A549 (cell line): ENCODE data around the gene TXNDC9. TPM values are rescaled to one million over a fixed set of nuclear protein-coding genes. Genes with fewer than 3 reads are reported as not detected.
A peak's percentile ranks its signal among the peaks of the same experiment; 100 is the strongest.

ENCODE experiments used
- BHLHE40 ChIP-seq: IDR thresholded peaks from 2 replicates; pipeline ENCODE4 v1.6.1; 2012; ENCODE audit warnings: low read depth, low read length, inconsistent platforms
- CBX2 ChIP-seq: fragments of 200-600 bp; sonication (generic); IDR thresholded peaks from 2 replicates; pipeline ENCODE4 v1.6.1; 2016; ENCODE audit warnings: low read depth, mild to moderate bottlenecking, borderline replicate concordance
- CBX8 ChIP-seq: fragments of 200-600 bp; sonication (generic); IDR thresholded peaks from 2 replicates; pipeline ENCODE4 v1.6.1; 2016
- CHD4 ChIP-seq: fragments of 200-600 bp; sonication (generic); IDR thresholded peaks from 2 replicates; pipeline ENCODE4 v1.6.1; 2016; ENCODE audit warnings: antibody characterized with exemption, mild to moderate bottlenecking, borderline replicate concordance
- EHF ChIP-seq: fragments of 250-450 bp; sonication (Bioruptor Pico); IDR thresholded peaks from 2 replicates; pipeline ENCODE4 v1.5.0; 2020; ENCODE audit warnings: mild to moderate bottlenecking
- EHMT2 ChIP-seq: fragments of 200-600 bp; sonication (generic); IDR thresholded peaks from 2 replicates; pipeline ENCODE4 v1.6.1; 2016; ENCODE audit warnings: antibody characterized with exemption, low read depth, mild to moderate bottlenecking, moderate library complexity
- EP300 ChIP-seq, 2 experiments: fragments of >200 bp; sonication (Bioruptor Twin); formaldehyde crosslinking; IDR thresholded peaks; 2 replicates in 1 of 2; 3 replicates in 1 of 2; pipeline ENCODE4 v1.6.1; 2016 to 2017
- ESRRA ChIP-seq: fragments of 150-350 bp; IDR thresholded peaks from 2 replicates; pipeline ENCODE4 v1.6.1; 2014; ENCODE audit warnings: mild to moderate bottlenecking, low read length, borderline replicate concordance
- FOSB ChIP-seq: fragments of 250-450 bp; sonication (Bioruptor Pico); IDR thresholded peaks from 2 replicates; pipeline ENCODE4 v1.5.0; 2020; ENCODE audit warnings: mild to moderate bottlenecking, moderate library complexity
- FOSL2 ChIP-seq, 2 experiments: fragments of 450-650 bp in 1 of 2; fragments of >200 bp in 1 of 2; sonication (Bioruptor Twin) in 1 of 2; formaldehyde crosslinking; IDR thresholded peaks; 2 replicates each; pipeline versions ENCODE4 v1.5.0 to v1.6.1; 2016 to 2020; ENCODE audit warnings: mild to moderate bottlenecking in 1 of 2, moderate library complexity in 1 of 2
- FOXS1 ChIP-seq: fragments of 250-450 bp; sonication (Bioruptor Pico); IDR thresholded peaks from 2 replicates; pipeline ENCODE4 v1.5.0; 2020; ENCODE audit warnings: mild to moderate bottlenecking, moderate library complexity
- HOXB13 ChIP-seq: fragments of 250-450 bp; sonication (Bioruptor Pico); IDR thresholded peaks from 2 replicates; pipeline ENCODE4 v1.5.0; 2020; ENCODE audit warnings: low read depth, mild to moderate bottlenecking, moderate library complexity
- HOXB5 ChIP-seq: fragments of 250-450 bp; sonication (Bioruptor Pico); IDR thresholded peaks from 2 replicates; pipeline ENCODE4 v1.5.0; 2020; ENCODE audit warnings: mild to moderate bottlenecking, moderate library complexity
- JUNB ChIP-seq: fragments of >200 bp; sonication (Bioruptor Twin); formaldehyde crosslinking; IDR thresholded peaks from 2 replicates; pipeline ENCODE4 v1.6.1; 2016
- KDM1A ChIP-seq: fragments of 200-600 bp; sonication (generic); IDR thresholded peaks from 2 replicates; pipeline ENCODE4 v1.6.1; 2016; ENCODE audit warnings: low read depth, mild to moderate bottlenecking
- KDM5A ChIP-seq: fragments of 200-600 bp; sonication (generic); IDR thresholded peaks from 2 replicates; pipeline ENCODE4 v1.6.1; 2016; ENCODE audit warnings: antibody characterized with exemption, mild to moderate bottlenecking
- MAFK ChIP-seq: fragments of 450-650 bp; IDR thresholded peaks from 2 replicates; pipeline ENCODE4 v1.6.1; 2014; ENCODE audit not compliant: partially characterized antibody
- MYC ChIP-seq: IDR thresholded peaks from 2 replicates; pipeline ENCODE4 v1.6.1; 2012; ENCODE audit warnings: mild to moderate bottlenecking, inconsistent platforms, low read length, improper control_type of control experiment, borderline replicate concordance
- NFE2L2 ChIP-seq: fragments of 150-350 bp; conservative IDR thresholded peaks from 2 replicates; pipeline ENCODE4 v1.6.1; 2014; ENCODE audit warnings: low read length
- NR3C1 ChIP-seq: fragments of >200 bp; sonication (Bioruptor Twin); formaldehyde crosslinking; IDR thresholded peaks from 3 replicates; pipeline ENCODE4 v1.6.1; 2017
- PHF8 ChIP-seq: fragments of 200-600 bp; sonication (generic); IDR thresholded peaks from 2 replicates; pipeline ENCODE4 v1.6.1; 2016; ENCODE audit warnings: low read depth, mild to moderate bottlenecking, antibody characterized with exemption, moderate library complexity, borderline replicate concordance
- RAD21 ChIP-seq, 2 experiments: fragments of >200 bp in 1 of 2; sonication (Bioruptor Twin) in 1 of 2; formaldehyde crosslinking in 1 of 2; IDR thresholded peaks in 1 of 2; conservative IDR thresholded peaks in 1 of 2; 2 replicates in 1 of 2; 3 replicates in 1 of 2; pipeline ENCODE4 v1.6.1; 2012 to 2018; ENCODE audit warnings: inconsistent platforms in 1 of 2
- RFX5 ChIP-seq: fragments of 450-650 bp; IDR thresholded peaks from 2 replicates; pipeline ENCODE4 v1.7.1; 2014; ENCODE audit warnings: antibody characterized with exemption, mild to moderate bottlenecking, moderate library complexity
- RNF2 ChIP-seq: fragments of 200-600 bp; sonication (generic); IDR thresholded peaks from 2 replicates; pipeline ENCODE4 v1.6.1; 2016; ENCODE audit warnings: low read depth, mild to moderate bottlenecking, antibody characterized with exemption, moderate library complexity, borderline replicate concordance
- SREBF2 ChIP-seq: fragments of 450-650 bp; IDR thresholded peaks from 2 replicates; pipeline ENCODE4 v1.6.1; 2014; ENCODE audit warnings: mild to moderate bottlenecking, moderate library complexity
- TP53 ChIP-seq: fragments of 250-450 bp; sonication (Bioruptor Pico); IDR thresholded peaks from 2 replicates; pipeline ENCODE4 v1.5.0; 2021; ENCODE audit warnings: mild to moderate bottlenecking, moderate library complexity
- ZC3H11A ChIP-seq: fragments of 450-650 bp; IDR thresholded peaks from 2 replicates; pipeline ENCODE4 v1.6.1; 2014; ENCODE audit warnings: antibody characterized with exemption, mild to moderate bottlenecking
- ZNF302 ChIP-seq: fragments of 250-450 bp; sonication (Bioruptor Pico); IDR thresholded peaks from 2 replicates; pipeline ENCODE4 v1.9.0; 2021; ENCODE audit warnings: inconsistent platforms, mild to moderate bottlenecking, moderate library complexity
- ZSCAN20 ChIP-seq: fragments of 250-450 bp; sonication (Bioruptor Pico); IDR thresholded peaks from 2 replicates; pipeline ENCODE4 v1.8.0; 2022; ENCODE audit warnings: mild to moderate bottlenecking, moderate library complexity
- polyA plus RNA-seq, 4 experiments: library from polyadenylated mRNA; depleted of rRNA in 3 of 4; stranded (reverse); fragments of >200 nt; fragmentation: RNase III in 1 of 4; extraction: RNeasy Plus Mini Kit Qiagen cat#74134 plus additional on column Dnase treatment in 1 of 4; gene quantifications; 2 replicates in 3 of 4; 3 replicates in 1 of 4; pipeline ENCODE4 v1.2.3, GENCODE V29; 2011 to 2017
- TF ChIP-seq, protein P1 (sequence below): fragments of 150-350 bp; IDR thresholded peaks from 2 replicates; pipeline ENCODE4 v1.6.1; 2014; ENCODE audit warnings: low read depth, mild to moderate bottlenecking, low read length
- TF ChIP-seq, protein P2 (sequence below): fragments of 450-650 bp; IDR thresholded peaks from 2 replicates; pipeline ENCODE4 v1.6.1; 2014; ENCODE audit warnings: antibody characterized with exemption
- TF ChIP-seq, protein P3 (sequence below): fragments of >200 bp; sonication (Bioruptor Twin); formaldehyde crosslinking; IDR thresholded peaks from 2 replicates; pipeline ENCODE4 v1.6.1; 2016
- TF ChIP-seq, protein P4 (sequence below): IDR thresholded peaks from 2 replicates; pipeline ENCODE4 v1.6.1; 2012
- TF ChIP-seq, protein P5 (sequence below): fragments of 250-450 bp; sonication (Bioruptor Pico); IDR thresholded peaks from 2 replicates; pipeline ENCODE4 v1.5.0; 2021; ENCODE audit warnings: mild to moderate bottlenecking, moderate library complexity, borderline replicate concordance
- TF ChIP-seq, protein P6 (sequence below): fragments of >200 bp; sonication (Bioruptor Twin); formaldehyde crosslinking; IDR thresholded peaks from 3 replicates; pipeline ENCODE4 v1.5.1; 2016

The TXNDC9 gene
- polyA plus RNA-seq, 2 of the 4 experiments (the other 2 are of a cell fraction), result 36.7 to 65.6 TPM

- TF ChIP-seq, protein P1, sequence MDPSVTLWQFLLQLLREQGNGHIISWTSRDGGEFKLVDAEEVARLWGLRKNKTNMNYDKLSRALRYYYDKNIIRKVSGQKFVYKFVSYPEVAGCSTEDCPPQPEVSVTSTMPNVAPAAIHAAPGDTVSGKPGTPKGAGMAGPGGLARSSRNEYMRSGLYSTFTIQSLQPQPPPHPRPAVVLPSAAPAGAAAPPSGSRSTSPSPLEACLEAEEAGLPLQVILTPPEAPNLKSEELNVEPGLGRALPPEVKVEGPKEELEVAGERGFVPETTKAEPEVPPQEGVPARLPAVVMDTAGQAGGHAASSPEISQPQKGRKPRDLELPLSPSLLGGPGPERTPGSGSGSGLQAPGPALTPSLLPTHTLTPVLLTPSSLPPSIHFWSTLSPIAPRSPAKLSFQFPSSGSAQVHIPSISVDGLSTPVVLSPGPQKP, result no peak
- TF ChIP-seq FOSL2 (IDR thresholded peaks at IDR 0.05) (no peak), FOSL2 (CRISPR knock-in tag; IDR thresholded peaks at IDR 0.05) (no peak), ZNF302 (CRISPR knock-in tag) (no peak), NFE2L2 (0 out of 2 replicates have a peak, but pooled peaks have one; percentile 8), KDM5A (no peak), HOXB13 (CRISPR knock-in tag) (no peak), EP300 (IDR thresholded peaks at IDR 0.05) (no peak), JUNB (no peak), SREBF2 (no peak), KDM1A (no peak), ZC3H11A (no peak), CBX8 (no peak), BHLHE40 (no peak), RFX5 (no peak), RAD21 (conservative IDR thresholded peaks at IDR 0.05 in 1 of 2, IDR thresholded peaks at IDR 0.05 in 1 of 2) (peak in 1 of 2 experiments; percentile 40; a peak in 1 of 5 replicates), FOXS1 (CRISPR knock-in tag) (no peak), EHMT2 (no peak), EHF (CRISPR knock-in tag) (no peak), TP53 (CRISPR knock-in tag) (no peak), MYC (peak; percentile 69; the same call in 1 of the 2 replicates), MAFK (no peak), ESRRA (no peak), CHD4 (no peak), RNF2 (no peak), FOSB (CRISPR knock-in tag) (no peak), HOXB5 (no peak), CBX2 (no peak), NR3C1 (no peak), PHF8 (0 out of 2 replicates have a peak, but pooled peaks have one; percentile 66), ZSCAN20 (CRISPR knock-in tag) (no peak)
- TF ChIP-seq, protein P2, sequence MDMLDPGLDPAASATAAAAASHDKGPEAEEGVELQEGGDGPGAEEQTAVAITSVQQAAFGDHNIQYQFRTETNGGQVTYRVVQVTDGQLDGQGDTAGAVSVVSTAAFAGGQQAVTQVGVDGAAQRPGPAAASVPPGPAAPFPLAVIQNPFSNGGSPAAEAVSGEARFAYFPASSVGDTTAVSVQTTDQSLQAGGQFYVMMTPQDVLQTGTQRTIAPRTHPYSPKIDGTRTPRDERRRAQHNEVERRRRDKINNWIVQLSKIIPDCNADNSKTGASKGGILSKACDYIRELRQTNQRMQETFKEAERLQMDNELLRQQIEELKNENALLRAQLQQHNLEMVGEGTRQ, result no peak
- TF ChIP-seq, protein P3, sequence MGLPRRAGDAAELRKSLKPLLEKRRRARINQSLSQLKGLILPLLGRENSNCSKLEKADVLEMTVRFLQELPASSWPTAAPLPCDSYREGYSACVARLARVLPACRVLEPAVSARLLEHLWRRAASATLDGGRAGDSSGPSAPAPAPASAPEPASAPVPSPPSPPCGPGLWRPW, result no peak
- TF ChIP-seq, protein P4, sequence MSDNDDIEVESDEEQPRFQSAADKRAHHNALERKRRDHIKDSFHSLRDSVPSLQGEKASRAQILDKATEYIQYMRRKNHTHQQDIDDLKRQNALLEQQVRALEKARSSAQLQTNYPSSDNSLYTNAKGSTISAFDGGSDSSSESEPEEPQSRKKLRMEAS, result peak; percentile 96
- TF ChIP-seq, protein P5, sequence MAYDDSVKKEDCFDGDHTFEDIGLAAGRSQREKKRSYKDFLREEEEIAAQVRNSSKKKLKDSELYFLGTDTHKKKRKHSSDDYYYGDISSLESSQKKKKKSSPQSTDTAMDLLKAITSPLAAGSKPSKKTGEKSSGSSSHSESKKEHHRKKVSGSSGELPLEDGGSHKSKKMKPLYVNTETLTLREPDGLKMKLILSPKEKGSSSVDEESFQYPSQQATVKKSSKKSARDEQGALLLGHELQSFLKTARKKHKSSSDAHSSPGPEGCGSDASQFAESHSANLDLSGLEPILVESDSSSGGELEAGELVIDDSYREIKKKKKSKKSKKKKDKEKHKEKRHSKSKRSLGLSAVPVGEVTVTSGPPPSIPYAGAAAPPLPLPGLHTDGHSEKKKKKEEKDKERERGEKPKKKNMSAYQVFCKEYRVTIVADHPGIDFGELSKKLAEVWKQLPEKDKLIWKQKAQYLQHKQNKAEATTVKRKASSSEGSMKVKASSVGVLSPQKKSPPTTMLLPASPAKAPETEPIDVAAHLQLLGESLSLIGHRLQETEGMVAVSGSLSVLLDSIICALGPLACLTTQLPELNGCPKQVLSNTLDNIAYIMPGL, result no peak
- TF ChIP-seq, protein P6, sequence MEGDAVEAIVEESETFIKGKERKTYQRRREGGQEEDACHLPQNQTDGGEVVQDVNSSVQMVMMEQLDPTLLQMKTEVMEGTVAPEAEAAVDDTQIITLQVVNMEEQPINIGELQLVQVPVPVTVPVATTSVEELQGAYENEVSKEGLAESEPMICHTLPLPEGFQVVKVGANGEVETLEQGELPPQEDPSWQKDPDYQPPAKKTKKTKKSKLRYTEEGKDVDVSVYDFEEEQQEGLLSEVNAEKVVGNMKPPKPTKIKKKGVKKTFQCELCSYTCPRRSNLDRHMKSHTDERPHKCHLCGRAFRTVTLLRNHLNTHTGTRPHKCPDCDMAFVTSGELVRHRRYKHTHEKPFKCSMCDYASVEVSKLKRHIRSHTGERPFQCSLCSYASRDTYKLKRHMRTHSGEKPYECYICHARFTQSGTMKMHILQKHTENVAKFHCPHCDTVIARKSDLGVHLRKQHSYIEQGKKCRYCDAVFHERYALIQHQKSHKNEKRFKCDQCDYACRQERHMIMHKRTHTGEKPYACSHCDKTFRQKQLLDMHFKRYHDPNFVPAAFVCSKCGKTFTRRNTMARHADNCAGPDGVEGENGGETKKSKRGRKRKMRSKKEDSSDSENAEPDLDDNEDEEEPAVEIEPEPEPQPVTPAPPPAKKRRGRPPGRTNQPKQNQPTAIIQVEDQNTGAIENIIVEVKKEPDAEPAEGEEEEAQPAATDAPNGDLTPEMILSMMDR, result peak; percentile 78
These were observed 1.2 kb upstream of the TXNDC9 start, which contains the start of gene EIF5B (continued) for GRCh38 chr2:99337113-99338028.
